ENCODE results near the gene NUDT14.

The NUDT14 gene

DNA sequence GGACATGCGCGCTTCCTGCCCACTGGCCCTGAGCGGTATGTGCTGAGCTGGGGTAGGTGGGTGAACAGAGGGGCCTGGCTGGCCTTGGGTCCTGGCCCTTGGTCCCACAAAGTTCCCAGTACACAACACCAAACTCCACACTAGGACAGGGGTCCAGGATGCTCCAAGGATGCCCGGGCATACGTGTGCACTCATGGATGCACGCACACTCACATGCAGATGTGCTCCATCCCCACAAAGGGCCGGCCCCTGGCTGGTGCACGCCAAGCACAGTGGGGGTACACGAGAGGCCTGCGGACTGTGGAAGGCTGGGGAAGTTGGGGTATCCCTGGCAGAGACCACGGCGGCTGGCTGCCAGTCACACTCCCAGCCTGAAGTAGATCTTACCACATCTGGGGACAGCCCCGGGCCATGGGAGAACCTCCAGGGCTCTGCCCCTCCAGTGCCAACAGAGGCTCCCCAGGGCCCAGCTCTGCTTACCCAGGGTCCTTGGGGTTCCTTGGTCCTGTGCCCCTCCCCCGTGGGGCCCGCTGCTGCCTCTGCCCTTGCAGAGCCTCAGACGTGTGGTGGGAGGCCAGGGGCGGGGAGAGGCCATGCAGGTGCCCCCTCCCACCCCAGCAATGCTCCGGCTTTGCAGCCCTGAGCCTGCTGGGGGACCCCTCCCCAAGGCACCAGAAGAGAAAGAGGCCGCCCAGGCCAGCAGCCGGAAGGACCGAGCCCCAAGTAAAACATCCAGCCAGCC lies 24.0 kb upstream of the NUDT14 start:
- no peak for DNase-seq (ENCODE audit: low spot score)
- H3K9me3 ChIP-seq (ENCODE audit: severe bottlenecking), result no peaks in the 10 kb centered on the region
- TF ChIP-seq, protein P1, sequence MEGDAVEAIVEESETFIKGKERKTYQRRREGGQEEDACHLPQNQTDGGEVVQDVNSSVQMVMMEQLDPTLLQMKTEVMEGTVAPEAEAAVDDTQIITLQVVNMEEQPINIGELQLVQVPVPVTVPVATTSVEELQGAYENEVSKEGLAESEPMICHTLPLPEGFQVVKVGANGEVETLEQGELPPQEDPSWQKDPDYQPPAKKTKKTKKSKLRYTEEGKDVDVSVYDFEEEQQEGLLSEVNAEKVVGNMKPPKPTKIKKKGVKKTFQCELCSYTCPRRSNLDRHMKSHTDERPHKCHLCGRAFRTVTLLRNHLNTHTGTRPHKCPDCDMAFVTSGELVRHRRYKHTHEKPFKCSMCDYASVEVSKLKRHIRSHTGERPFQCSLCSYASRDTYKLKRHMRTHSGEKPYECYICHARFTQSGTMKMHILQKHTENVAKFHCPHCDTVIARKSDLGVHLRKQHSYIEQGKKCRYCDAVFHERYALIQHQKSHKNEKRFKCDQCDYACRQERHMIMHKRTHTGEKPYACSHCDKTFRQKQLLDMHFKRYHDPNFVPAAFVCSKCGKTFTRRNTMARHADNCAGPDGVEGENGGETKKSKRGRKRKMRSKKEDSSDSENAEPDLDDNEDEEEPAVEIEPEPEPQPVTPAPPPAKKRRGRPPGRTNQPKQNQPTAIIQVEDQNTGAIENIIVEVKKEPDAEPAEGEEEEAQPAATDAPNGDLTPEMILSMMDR (IDR thresholded peaks at IDR 0.05; ENCODE audit: poor library complexity, severe bottlenecking), result no peak
- H3K27me3 ChIP-seq (ENCODE audit: insufficient read depth, poor library complexity, severe bottlenecking), result no peaks in the 10 kb centered on the region
- H3K4me1 ChIP-seq (ENCODE audit: insufficient read depth, poor library complexity, severe bottlenecking), result peaks cover 9% of the 10 kb centered on the region
- no peak overlapping the region for H3K4me3 ChIP-seq (ENCODE audit: severe bottlenecking)
- no peak overlapping the region for H3K27ac ChIP-seq (ENCODE audit: poor library complexity, severe bottlenecking)
- peak; percentile 3 for ATAC-seq (ENCODE audit: low read depth)
- no peaks in the 10 kb centered on the region for H3K36me3 ChIP-seq (ENCODE audit: low read depth)

DNA sequence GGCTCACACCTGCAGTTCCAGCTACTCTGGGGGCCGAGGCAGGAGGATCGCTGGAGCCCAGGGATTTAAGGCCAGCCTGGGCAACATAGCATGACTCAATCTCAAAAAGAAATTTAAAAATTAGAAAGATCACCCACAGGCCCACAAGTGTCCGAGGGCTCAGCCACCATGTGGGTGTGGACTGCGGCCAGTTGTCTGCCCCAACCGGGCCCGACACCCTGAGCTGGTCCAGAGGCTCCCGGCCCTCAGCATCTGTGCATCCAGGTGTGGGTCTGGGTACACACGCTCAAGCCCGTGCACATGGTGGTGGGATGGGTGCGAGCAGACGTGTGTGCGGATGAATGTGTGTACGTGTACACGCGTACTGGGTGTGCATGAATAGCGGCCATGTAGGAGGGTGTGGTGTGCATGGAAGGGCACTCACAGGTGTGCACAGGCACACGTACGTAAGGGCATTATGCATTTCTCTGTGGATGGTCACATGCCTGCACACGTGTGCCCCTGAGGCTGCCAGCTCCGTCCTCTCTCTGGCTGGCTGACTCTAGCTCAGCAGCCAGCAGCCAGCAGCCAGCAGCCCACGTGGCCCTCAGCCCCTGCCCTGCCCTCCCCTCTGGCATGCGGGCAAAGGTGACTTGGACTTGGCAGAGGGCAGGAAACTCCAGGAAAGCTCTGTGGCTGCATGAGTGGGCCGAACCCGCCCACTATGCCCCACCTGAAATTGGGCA lies 23.3 kb upstream of the NUDT14 start:
- H3K27ac ChIP-seq (ENCODE audit: poor library complexity, severe bottlenecking), result no peak overlapping the region

DNA sequence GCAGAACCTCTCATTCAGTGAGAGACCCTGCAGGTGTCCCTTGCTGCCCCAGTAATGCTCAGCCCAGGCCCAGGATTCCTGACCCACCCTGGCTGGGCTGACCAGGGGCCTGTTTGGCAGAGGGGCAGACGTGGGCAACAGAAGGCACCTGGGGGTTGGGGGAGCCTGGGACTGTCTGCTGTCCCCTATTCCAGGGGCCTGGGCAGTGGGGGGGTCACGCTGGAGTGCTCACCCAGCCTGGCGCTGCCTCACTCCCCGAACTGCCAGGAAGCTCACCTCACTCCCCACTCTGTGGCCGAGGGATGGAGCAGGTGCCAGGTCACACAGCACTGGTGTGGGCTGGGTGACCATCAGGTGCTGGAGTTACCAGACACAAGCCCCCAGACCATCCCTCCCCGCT lies 22.6 kb upstream of the NUDT14 start:
- ATAC-seq (ENCODE audit: low read depth) (no peak), DNase-seq (ENCODE audit: low spot score) (no peak)
- Histone ChIP-seq H3K36me3 (ENCODE audit: low read depth) (no peaks in the 10 kb centered on the region), H3K27me3 (ENCODE audit: insufficient read depth, poor library complexity, severe bottlenecking) (no peaks in the 10 kb centered on the region), H3K27ac (ENCODE audit: poor library complexity, severe bottlenecking) (no peak overlapping the region), H3K4me1 (ENCODE audit: insufficient read depth, poor library complexity, severe bottlenecking) (peaks cover 9% of the 10 kb centered on the region), H3K4me3 (ENCODE audit: severe bottlenecking) (no peak overlapping the region), H3K9me3 (ENCODE audit: severe bottlenecking) (no peaks in the 10 kb centered on the region)
- TF ChIP-seq, protein P1 (IDR thresholded peaks at IDR 0.05; ENCODE audit: poor library complexity, severe bottlenecking), result no peak

More for the DNA sequence above, 23.3 kb upstream of the NUDT14 start:
- no peaks in the 10 kb centered on the region for H3K9me3 ChIP-seq (ENCODE audit: severe bottlenecking)
- no peaks in the 10 kb centered on the region for H3K27me3 ChIP-seq (ENCODE audit: insufficient read depth, poor library complexity, severe bottlenecking)
- peaks cover 9% of the 10 kb centered on the region for H3K4me1 ChIP-seq (ENCODE audit: insufficient read depth, poor library complexity, severe bottlenecking)
- no peak for DNase-seq (ENCODE audit: low spot score)
- no peak overlapping the region for H3K4me3 ChIP-seq (ENCODE audit: severe bottlenecking)
- H3K36me3 ChIP-seq (ENCODE audit: low read depth), result no peaks in the 10 kb centered on the region
- ATAC-seq (ENCODE audit: low read depth), result peak; percentile 62
- TF ChIP-seq, protein P1 (IDR thresholded peaks at IDR 0.05; ENCODE audit: poor library complexity, severe bottlenecking), result no peak

DNA sequence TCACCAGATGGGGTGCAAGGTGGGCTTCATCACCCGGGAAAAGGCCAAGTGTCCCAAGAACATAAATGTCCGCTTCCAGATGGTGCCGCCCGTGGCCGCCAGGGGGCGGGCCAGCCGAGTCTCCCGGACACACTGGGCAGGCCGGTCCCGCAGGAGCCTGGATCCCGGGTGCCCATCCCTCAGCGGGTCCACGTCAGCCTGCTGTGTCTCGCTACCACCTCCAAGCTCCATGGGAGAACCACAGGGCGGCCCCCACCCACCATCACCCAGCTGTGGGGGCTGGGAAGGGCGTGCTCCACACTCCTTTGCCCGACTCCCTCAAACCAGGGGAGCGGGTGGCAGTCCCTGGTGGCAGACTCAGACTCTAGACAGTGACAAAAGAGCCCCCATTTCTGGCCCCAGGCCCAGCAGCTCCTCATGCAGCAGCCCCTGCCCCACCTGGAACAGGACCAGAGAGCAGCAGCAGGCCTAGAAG lies 22.0 kb upstream of the NUDT14 start:
- Histone ChIP-seq H3K9me3 (ENCODE audit: severe bottlenecking) (no peaks in the 10 kb centered on the region), H3K4me1 (ENCODE audit: insufficient read depth, poor library complexity, severe bottlenecking) (peaks cover 9% of the 10 kb centered on the region), H3K4me3 (ENCODE audit: severe bottlenecking) (no peak overlapping the region), H3K27ac (ENCODE audit: poor library complexity, severe bottlenecking) (no peak overlapping the region), H3K36me3 (ENCODE audit: low read depth) (no peaks in the 10 kb centered on the region), H3K27me3 (ENCODE audit: insufficient read depth, poor library complexity, severe bottlenecking) (no peaks in the 10 kb centered on the region)
- TF ChIP-seq, protein P1 (IDR thresholded peaks at IDR 0.05; ENCODE audit: poor library complexity, severe bottlenecking), result peak; percentile 97
- peak; percentile 38 for ATAC-seq (ENCODE audit: low read depth)
- DNase-seq (ENCODE audit: low spot score), result no peak

Measured in RWPE2 (cell line).